ENCODE measurements around the gene ENAH. TPM values are rescaled to one million over a fixed set of nuclear protein-coding genes. Genes with fewer than 3 reads are reported as not detected.

The ENAH gene
- total RNA-seq, 1 experiment from 2014 or later: 130 TPM

GRCh38 chr1:225610539-225610938 lies 42.4 kb downstream of the ENAH start:
- no peak for DNase-seq (ENCODE audit: extremely low read depth, low read depth)

- no peak for DNase-seq (ENCODE audit: extremely low read depth, low read depth)
These were observed 44.7 kb downstream of the ENAH start for GRCh38 chr1:225608014-225608796.

- DNase-seq (ENCODE audit: extremely low read depth, low read depth): no peak
These were observed 45.6 kb downstream of the ENAH start for GRCh38 chr1:225607355-225607754.

GRCh38 chr1:225603538-225604354 lies 49.2 kb downstream of the ENAH start:
- DNase-seq (ENCODE audit: extremely low read depth, low read depth): peak; percentile 30

GRCh38 chr1:225602590-225603206 lies 50.2 kb downstream of the ENAH start:
- DNase-seq (ENCODE audit: extremely low read depth, low read depth): no peak

GRCh38 chr1:225601902-225602589 lies 50.9 kb downstream of the ENAH start:
- DNase-seq (ENCODE audit: extremely low read depth, low read depth): no peak

- DNase-seq (ENCODE audit: extremely low read depth, low read depth): no peak
These were observed 54.1 kb downstream of the ENAH start for GRCh38 chr1:225598847-225599246.

GRCh38 chr1:225597926-225598575 lies 54.9 kb downstream of the ENAH start:
- DNase-seq (ENCODE audit: extremely low read depth, low read depth): no peak

- no peak for DNase-seq (ENCODE audit: extremely low read depth, low read depth)
These were observed 56.2 kb downstream of the ENAH start for GRCh38 chr1:225596736-225597135.

- DNase-seq (ENCODE audit: extremely low read depth, low read depth): no peak
These were observed 56.9 kb downstream of the ENAH start for GRCh38 chr1:225595974-225596551.

- DNase-seq (ENCODE audit: extremely low read depth, low read depth): no peak
These were observed 57.5 kb downstream of the ENAH start for GRCh38 chr1:225595452-225595851.

GRCh38 chr1:225593414-225593813 lies 59.5 kb downstream of the ENAH start:
- no peak for DNase-seq (ENCODE audit: extremely low read depth, low read depth)

GRCh38 chr1:225592362-225593025 lies 60.4 kb downstream of the ENAH start:
- DNase-seq (ENCODE audit: extremely low read depth, low read depth): no peak

- DNase-seq (ENCODE audit: extremely low read depth, low read depth): no peak
These were observed 65.6 kb downstream of the ENAH start for GRCh38 chr1:225587310-225587709.

- DNase-seq (ENCODE audit: extremely low read depth, low read depth): no peak
These were observed 71.7 kb downstream of the ENAH start for GRCh38 chr1:225581186-225581585.

GRCh38 chr1:225580238-225581099 lies 72.5 kb downstream of the ENAH start:
- DNase-seq (ENCODE audit: extremely low read depth, low read depth): no peak

- DNase-seq (ENCODE audit: extremely low read depth, low read depth): no peak
These were observed 74.5 kb downstream of the ENAH start for GRCh38 chr1:225578251-225578977.

- no peak for DNase-seq (ENCODE audit: extremely low read depth, low read depth)
These were observed 75.7 kb downstream of the ENAH start for GRCh38 chr1:225577241-225577640.
